ENCODE data around the gene TCFL5.
A peak's percentile ranks its signal among the peaks of the same experiment; 100 is the strongest.

The TCFL5 gene

DNA sequence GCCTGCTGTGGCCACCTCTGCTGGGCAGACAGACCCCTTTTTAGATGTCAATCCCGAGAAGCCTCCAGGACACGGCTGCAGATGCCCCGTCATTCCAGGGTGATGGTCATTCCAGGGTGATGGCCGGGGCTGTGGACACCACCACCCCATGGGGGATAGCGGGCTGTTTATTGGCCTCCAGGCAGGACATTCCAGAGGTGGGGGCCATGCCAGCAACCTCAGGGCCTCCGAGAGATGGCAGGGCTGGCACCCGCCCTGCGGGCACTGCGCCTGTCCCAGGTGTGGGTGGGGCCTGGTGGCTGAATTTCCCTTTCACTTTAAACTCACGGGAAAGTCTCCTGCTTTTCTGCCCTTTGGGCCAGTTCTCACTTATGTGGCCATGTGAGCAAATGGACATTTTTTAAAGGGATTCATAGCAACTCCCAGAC lies 30.2 kb downstream of the TCFL5 start:
- no peaks in the 10 kb centered on the region; the same call in 1 of the 2 replicates for H3K4me1 ChIP-seq (ENCODE audit: control insufficient read depth, insufficient read depth, low read length)
- H3K27ac ChIP-seq (ENCODE audit: extremely low read depth, low read depth, low read length) = no peak overlapping the region
- no peak for TF ChIP-seq IKZF3 (tag by site-specific recombination; IDR thresholded peaks at IDR 0.05)
- TF ChIP-seq HOXC10 (CRISPR knock-in tag; IDR thresholded peaks at IDR 0.05) = no peak
- no peak for TF ChIP-seq TRIM28 (IDR thresholded peaks at IDR 0.05; ENCODE audit: borderline replicate concordance, low read length)
- TF ChIP-seq, protein P1, sequence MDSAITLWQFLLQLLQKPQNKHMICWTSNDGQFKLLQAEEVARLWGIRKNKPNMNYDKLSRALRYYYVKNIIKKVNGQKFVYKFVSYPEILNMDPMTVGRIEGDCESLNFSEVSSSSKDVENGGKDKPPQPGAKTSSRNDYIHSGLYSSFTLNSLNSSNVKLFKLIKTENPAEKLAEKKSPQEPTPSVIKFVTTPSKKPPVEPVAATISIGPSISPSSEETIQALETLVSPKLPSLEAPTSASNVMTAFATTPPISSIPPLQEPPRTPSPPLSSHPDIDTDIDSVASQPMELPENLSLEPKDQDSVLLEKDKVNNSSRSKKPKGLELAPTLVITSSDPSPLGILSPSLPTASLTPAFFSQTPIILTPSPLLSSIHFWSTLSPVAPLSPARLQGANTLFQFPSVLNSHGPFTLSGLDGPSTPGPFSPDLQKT (IDR thresholded peaks at IDR 0.05; ENCODE audit: borderline replicate concordance, low read depth, low read length) = no peak
- no peak for TF ChIP-seq YY2 (tag by site-specific recombination; IDR thresholded peaks at IDR 0.05)
- no peak for TF ChIP-seq ZNF239 (tag by site-specific recombination; IDR thresholded peaks at IDR 0.05)
- TF ChIP-seq ZNF133 (tag by site-specific recombination; IDR thresholded peaks at IDR 0.05) = no peak
- ChIA-PET CTCF (interaction anchor here (0.6 to 1.0 kb wide), 3 partner anchors 13 to 517 kb away, joined by 3 to 5 read pairs (median 4); no protein-coding TSS in a partner anchor), POLR2A (no interaction called here)
- peaks cover 0 to 8% of the 10 kb centered on the region in 2 experiments; a peak in 1 of 3 replicates for H3K36me3 ChIP-seq (ENCODE audit: control insufficient read depth in 2 of 2, insufficient read depth in 1 of 2, low read length in 2 of 2)
- no peak overlapping the region for H3K4me3 ChIP-seq (ENCODE audit: low read depth, low read length)
- no peaks in the 10 kb centered on the region for H3K9me3 ChIP-seq (ENCODE audit: control insufficient read depth, insufficient read depth, low read depth, low read length)

DNA sequence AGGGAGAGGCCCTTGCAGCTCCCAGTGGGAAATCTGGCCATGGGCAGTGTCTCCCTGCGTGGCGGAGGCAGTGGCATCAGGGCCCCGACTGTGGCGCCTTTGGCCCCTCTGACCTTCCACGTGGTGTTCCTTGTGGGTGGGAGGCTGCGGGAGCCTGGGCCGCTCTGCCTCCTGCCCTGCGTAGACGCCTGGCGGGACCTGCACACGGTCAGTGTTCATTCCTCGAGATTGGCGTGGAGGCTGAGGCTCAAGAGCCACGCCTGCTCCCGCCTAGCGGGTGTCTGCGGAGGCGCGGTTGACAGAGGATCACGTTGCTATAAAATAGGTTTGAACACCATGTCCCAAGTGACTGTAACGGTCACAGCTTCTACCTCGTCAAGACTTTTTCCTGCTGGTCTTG lies 30.8 kb downstream of the TCFL5 start:
- H3K27ac ChIP-seq (ENCODE audit: extremely low read depth, low read depth, low read length) = no peak overlapping the region
- H3K9me3 ChIP-seq (ENCODE audit: control insufficient read depth, insufficient read depth, low read depth, low read length) = no peaks in the 10 kb centered on the region
- peaks cover 0 to 2% of the 10 kb centered on the region in 2 experiments; a peak in 1 of 3 replicates for H3K36me3 ChIP-seq (ENCODE audit: control insufficient read depth in 2 of 2, insufficient read depth in 1 of 2, low read length in 2 of 2)
- no peaks in the 10 kb centered on the region; the same call in 1 of the 2 replicates for H3K4me1 ChIP-seq (ENCODE audit: control insufficient read depth, insufficient read depth, low read length)
- TF ChIP-seq ZNF660 (tag by site-specific recombination; IDR thresholded peaks at IDR 0.05) (no peak), BCL11A (tag by site-specific recombination; IDR thresholded peaks at IDR 0.05; ENCODE audit: low read depth) (no peak), KLF8 (tag by site-specific recombination; IDR thresholded peaks at IDR 0.05) (0 out of 2 replicates have a peak, but pooled peaks have one; percentile 10), ZSCAN23 (tag by site-specific recombination; IDR thresholded peaks at IDR 0.05) (no peak), KLF1 (tag by site-specific recombination; IDR thresholded peaks at IDR 0.05) (peak; percentile 73; the same call in 1 of the 2 replicates), ZFP37 (tag by site-specific recombination; IDR thresholded peaks at IDR 0.05) (no peak), ZNF426 (tag by site-specific recombination; IDR thresholded peaks at IDR 0.05) (no peak), ZNF544 (tag by site-specific recombination; IDR thresholded peaks at IDR 0.05) (no peak), ZNF133 (tag by site-specific recombination; IDR thresholded peaks at IDR 0.05) (no peak), KLF16 (tag by site-specific recombination; IDR thresholded peaks at IDR 0.05) (no peak)
- POLR2A ChIA-PET = no interaction called here
- CTCF ChIA-PET = no interaction called here
- no peak overlapping the region for H3K4me3 ChIP-seq (ENCODE audit: low read depth, low read length)

DNA sequence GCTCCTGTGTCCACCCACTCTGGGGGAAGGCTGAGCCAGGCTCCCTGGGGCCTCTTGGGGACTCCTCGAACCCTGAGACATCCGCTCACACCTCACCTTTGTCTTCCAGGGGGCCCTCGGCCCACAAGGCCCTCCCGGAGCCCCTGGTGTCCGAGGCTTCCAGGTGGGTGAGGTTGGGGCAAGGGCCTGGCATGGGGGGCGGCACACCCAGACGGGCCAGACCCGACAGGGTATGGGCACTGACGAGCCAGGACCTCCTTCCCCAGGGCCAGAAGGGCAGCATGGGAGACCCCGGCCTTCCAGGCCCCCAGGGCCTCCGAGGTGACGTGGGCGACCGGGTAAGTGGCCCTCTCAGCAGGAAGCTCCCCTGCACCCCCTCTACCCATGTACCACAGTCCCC lies 31.4 kb downstream of the TCFL5 start:
- CTCF ChIA-PET = interaction anchor here (0.7 kb wide), 1 partner anchor 84 kb away, joined by 3 read pairs; no protein-coding TSS in a partner anchor
- Histone ChIP-seq H3K4me1 (ENCODE audit: control insufficient read depth, insufficient read depth, low read length) (no peaks in the 10 kb centered on the region; the same call in 1 of the 2 replicates), H3K4me3 (ENCODE audit: low read depth, low read length) (no peak overlapping the region), H3K36me3 (ENCODE audit: control insufficient read depth in 2 of 2, insufficient read depth in 1 of 2, low read length in 2 of 2) (no peaks in the 10 kb centered on the region), H3K27ac (ENCODE audit: extremely low read depth, low read depth, low read length) (no peak overlapping the region), H3K9me3 (ENCODE audit: control insufficient read depth, insufficient read depth, low read depth, low read length) (no peaks in the 10 kb centered on the region)
- POLR2A ChIA-PET = no interaction called here
- TF ChIP-seq ZNF623 (tag by site-specific recombination; IDR thresholded peaks at IDR 0.05) (no peak), ZNF157 (tag by site-specific recombination; IDR thresholded peaks at IDR 0.05) (no peak), ZNF548 (tag by site-specific recombination; IDR thresholded peaks at IDR 0.05) (no peak), ZNF202 (tag by site-specific recombination; IDR thresholded peaks at IDR 0.05; ENCODE audit: borderline replicate concordance) (no peak), ZNF510 (tag by site-specific recombination; IDR thresholded peaks at IDR 0.05; ENCODE audit: insufficient replicate concordance) (no peak), MYNN (tag by site-specific recombination; IDR thresholded peaks at IDR 0.05; ENCODE audit: borderline replicate concordance) (no peak), ZNF792 (tag by site-specific recombination; IDR thresholded peaks at IDR 0.05) (no peak)
- TF ChIP-seq, protein P2, sequence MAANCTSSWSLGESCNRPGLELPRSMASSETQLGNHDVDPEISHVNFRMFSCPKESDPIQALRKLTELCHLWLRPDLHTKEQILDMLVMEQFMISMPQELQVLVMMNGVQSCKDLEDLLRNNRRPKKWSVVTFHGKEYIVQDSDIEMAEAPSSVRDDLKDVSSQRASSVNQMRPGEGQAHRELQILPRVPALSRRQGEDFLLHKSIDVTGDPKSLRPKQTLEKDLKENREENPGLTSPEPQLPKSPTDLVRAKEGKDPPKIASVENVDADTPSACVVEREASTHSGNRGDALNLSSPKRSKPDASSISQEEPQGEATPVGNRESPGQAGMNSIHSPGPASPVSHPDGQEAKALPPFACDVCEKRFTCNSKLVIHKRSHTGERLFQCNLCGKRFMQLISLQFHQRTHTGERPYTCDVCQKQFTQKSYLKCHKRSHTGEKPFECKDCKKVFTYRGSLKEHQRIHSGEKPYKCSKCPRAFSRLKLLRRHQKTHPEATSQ (tag by site-specific recombination; IDR thresholded peaks at IDR 0.05) = no peak
- TF ChIP-seq, protein P3, sequence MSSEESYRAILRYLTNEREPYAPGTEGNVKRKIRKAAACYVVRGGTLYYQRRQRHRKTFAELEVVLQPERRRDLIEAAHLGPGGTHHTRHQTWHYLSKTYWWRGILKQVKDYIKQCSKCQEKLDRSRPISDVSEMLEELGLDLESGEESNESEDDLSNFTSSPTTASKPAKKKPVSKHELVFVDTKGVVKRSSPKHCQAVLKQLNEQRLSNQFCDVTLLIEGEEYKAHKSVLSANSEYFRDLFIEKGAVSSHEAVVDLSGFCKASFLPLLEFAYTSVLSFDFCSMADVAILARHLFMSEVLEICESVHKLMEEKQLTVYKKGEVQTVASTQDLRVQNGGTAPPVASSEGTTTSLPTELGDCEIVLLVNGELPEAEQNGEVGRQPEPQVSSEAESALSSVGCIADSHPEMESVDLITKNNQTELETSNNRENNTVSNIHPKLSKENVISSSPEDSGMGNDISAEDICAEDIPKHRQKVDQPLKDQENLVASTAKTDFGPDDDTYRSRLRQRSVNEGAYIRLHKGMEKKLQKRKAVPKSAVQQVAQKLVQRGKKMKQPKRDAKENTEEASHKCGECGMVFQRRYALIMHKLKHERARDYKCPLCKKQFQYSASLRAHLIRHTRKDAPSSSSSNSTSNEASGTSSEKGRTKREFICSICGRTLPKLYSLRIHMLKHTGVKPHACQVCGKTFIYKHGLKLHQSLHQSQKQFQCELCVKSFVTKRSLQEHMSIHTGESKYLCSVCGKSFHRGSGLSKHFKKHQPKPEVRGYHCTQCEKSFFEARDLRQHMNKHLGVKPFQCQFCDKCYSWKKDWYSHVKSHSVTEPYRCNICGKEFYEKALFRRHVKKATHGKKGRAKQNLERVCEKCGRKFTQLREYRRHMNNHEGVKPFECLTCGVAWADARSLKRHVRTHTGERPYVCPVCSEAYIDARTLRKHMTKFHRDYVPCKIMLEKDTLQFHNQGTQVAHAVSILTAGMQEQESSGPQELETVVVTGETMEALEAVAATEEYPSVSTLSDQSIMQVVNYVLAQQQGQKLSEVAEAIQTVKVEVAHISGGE (tag by site-specific recombination; conservative IDR thresholded peaks at IDR 0.05; ENCODE audit: low read depth) = no peak
